Upper lobe of right lung (tissue), 1 donor: ENCODE data around the gene CHD5. TPM values are rescaled to one million over a fixed set of nuclear protein-coding genes. Genes with fewer than 3 reads are reported as not detected.

Experiments
- ATAC-seq: fragments of 200-7000 bp; cut with Tn5 transposase; one replicate; pipeline ENCODE4 v1.9.1; 2020; ENCODE audit warnings: mild to moderate bottlenecking, moderate library complexity
- DNase-seq: peaks from one replicate; pipeline ENCODE4 v3.0.0-alpha.2; 2020
- H3K27ac ChIP-seq: fragments of 200-600 bp; one replicate; pipeline ENCODE4 v1.8.0; 2022
- H3K27me3 ChIP-seq: fragments of 200-600 bp; one replicate; pipeline ENCODE4 v1.8.0; 2022; ENCODE audit warnings: mild to moderate bottlenecking
- H3K36me3 ChIP-seq: fragments of 200-600 bp; one replicate; pipeline ENCODE4 v1.8.0; 2022
- H3K4me1 ChIP-seq: fragments of 200-600 bp; one replicate; pipeline ENCODE4 v1.8.0; 2022
- H3K4me3 ChIP-seq: fragments of 200-600 bp; one replicate; pipeline ENCODE4 v1.8.0; 2022; ENCODE audit warnings: mild to moderate bottlenecking
- H3K9me3 ChIP-seq: fragments of 200-600 bp; one replicate; pipeline ENCODE4 v1.8.0; 2022
- CTCF ChIP-seq: fragments of 200-600 bp; IDR thresholded peaks from one replicate; pipeline ENCODE4 v1.8.0; 2022; ENCODE audit warnings: antibody characterized with exemption
- intact Hi-C: fragments of 100-400 bp; cut with DNase I; formaldehyde crosslinking; loops from one replicate; pipeline ENCODE4 v1.11.0; 2022
- total RNA-seq: library from RNA; stranded (reverse); fragmentation: NEBNext Ultra II Directional; extraction: Animal tissue kit (Norgen Biotek cat#: 25700); gene quantifications from one replicate; pipeline ENCODE4 v1.2.1, GENCODE V29; 2021
- donor health status: DM: no; HTN: yes; CAD: no; lungs with severe emphysema.

CHD5 gene
- total RNA-seq, 1 donor from 2014 or later, result 0.23 TPM

GRCh38 chr1:6121021-6121421 lies 59.1 kb downstream of the CHD5 start:
- Histone ChIP-seq H3K27me3 (no peaks in the 10 kb centered on the region), H3K27ac (no peak overlapping the region), H3K4me3 (no peak overlapping the region), H3K9me3 (no peaks in the 10 kb centered on the region), H3K4me1 (no peaks in the 10 kb centered on the region), H3K36me3 (no peaks in the 10 kb centered on the region)
- no peak for TF ChIP-seq CTCF
- intact Hi-C loops, result no loop called here
- DNase-seq (peak; percentile 44), ATAC-seq (no peak)

DNA sequence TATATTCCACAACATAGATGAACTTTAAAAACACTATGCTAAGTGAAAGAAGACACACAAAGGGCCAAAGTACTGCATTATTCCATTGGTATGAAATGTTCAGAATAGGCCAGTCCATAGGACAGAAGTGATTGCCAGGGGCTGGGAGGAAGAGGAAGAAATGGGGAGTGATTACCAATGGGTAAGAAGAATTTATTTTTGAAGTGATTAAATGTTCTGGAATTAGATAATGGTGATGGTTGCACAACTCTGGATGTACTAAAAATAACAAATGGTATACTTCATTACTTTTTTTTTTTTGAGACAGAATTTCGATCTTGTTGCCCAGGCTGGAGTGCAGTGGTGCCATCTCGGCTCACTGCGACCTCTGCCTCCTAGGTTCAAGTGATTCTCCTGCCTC lies 61.7 kb downstream of the CHD5 start:
- H3K4me1 ChIP-seq, result no peaks in the 10 kb centered on the region
- H3K9me3 ChIP-seq, result no peaks in the 10 kb centered on the region
- no peak for TF ChIP-seq CTCF
- H3K36me3 ChIP-seq, result no peaks in the 10 kb centered on the region
- intact Hi-C loops, result no loop called here
- no peaks in the 10 kb centered on the region for H3K27me3 ChIP-seq
- no peak overlapping the region for H3K4me3 ChIP-seq
- ATAC-seq (no peak), DNase-seq (no peak)
- H3K27ac ChIP-seq, result no peak overlapping the region

- Histone ChIP-seq H3K4me1 (no peaks in the 10 kb centered on the region), H3K27me3 (no peaks in the 10 kb centered on the region), H3K9me3 (no peaks in the 10 kb centered on the region), H3K4me3 (no peak overlapping the region), H3K27ac (no peak overlapping the region), H3K36me3 (no peaks in the 10 kb centered on the region)
- no peak for DNase-seq
- intact Hi-C loops, result no loop called here
- ATAC-seq, result no peak
- TF ChIP-seq CTCF, result no peak
These were observed 62.5 kb downstream of the CHD5 start for GRCh38 chr1:6117624-6118023.

- Histone ChIP-seq H3K4me1 (no peaks in the 10 kb centered on the region), H3K27me3 (no peaks in the 10 kb centered on the region), H3K36me3 (no peaks in the 10 kb centered on the region), H3K9me3 (no peaks in the 10 kb centered on the region), H3K27ac (no peak overlapping the region), H3K4me3 (no peak overlapping the region)
- intact Hi-C loops, result no loop called here
- no peak for DNase-seq
- no peak for TF ChIP-seq CTCF
- ATAC-seq, result no peak
These were observed 63.1 kb downstream of the CHD5 start for GRCh38 chr1:6117064-6117463.

GRCh38 chr1:6116137-6116536 lies 64.0 kb downstream of the CHD5 start:
- Histone ChIP-seq H3K9me3 (no peaks in the 10 kb centered on the region), H3K4me3 (no peak overlapping the region), H3K27ac (no peak overlapping the region), H3K36me3 (no peaks in the 10 kb centered on the region), H3K27me3 (no peaks in the 10 kb centered on the region), H3K4me1 (no peaks in the 10 kb centered on the region)
- no peak for TF ChIP-seq CTCF
- DNase-seq (no peak), ATAC-seq (no peak)
- intact Hi-C loops, result no loop called here

DNA sequence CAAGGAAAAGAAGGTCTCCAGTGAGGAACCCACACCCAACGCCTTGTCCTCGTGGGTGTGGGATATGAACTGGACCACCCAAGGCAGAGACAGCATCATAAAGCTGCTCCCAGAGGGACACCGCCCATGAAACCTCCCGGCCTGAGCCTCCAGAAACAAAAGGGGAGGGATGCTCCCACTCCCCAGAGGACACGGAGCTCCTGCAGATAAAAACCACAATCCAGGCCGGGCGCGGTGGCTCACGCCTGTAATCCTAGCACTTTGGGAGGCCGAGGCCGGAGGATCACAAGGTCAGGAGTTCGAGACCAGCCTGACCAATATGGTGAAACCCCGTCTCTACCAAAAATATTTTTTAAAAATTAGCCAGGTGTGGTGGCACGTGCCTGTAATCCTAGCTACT lies 66.4 kb downstream of the CHD5 start:
- Histone ChIP-seq H3K27me3 (no peaks in the 10 kb centered on the region), H3K27ac (no peak overlapping the region), H3K9me3 (no peaks in the 10 kb centered on the region), H3K4me1 (no peaks in the 10 kb centered on the region), H3K36me3 (no peaks in the 10 kb centered on the region), H3K4me3 (no peak overlapping the region)
- no peak for TF ChIP-seq CTCF
- intact Hi-C loops, result no loop called here
- DNase-seq (peak; percentile 39), ATAC-seq (no peak)
